Peyer's patch (tissue), 4 donors: Measurements from ENCODE around the gene MAPK4.

Experiments
- CTCF ChIP-seq, 6 experiments: fragments of 450-650 bp in 4 of 6; fragments of 200-600 bp in 2 of 6; sonication (generic) in 1 of 6; IDR thresholded peaks; one replicate each; pipeline ENCODE4 v1.5.1; 2017 to 2019; ENCODE audit warnings: antibody characterized with exemption in 6 of 6, mild to moderate bottlenecking in 3 of 6, moderate library complexity in 1 of 6
- POLR2A ChIP-seq, 2 donors: fragments of 450-650 bp; IDR thresholded peaks; one replicate each; pipeline ENCODE4 v1.5.1; 2017; ENCODE audit warnings: antibody characterized with exemption in 2 of 2, mild to moderate bottlenecking in 2 of 2, moderate library complexity in 2 of 2

GRCh38 chr18:50518787-50519546 lies 40.9 kb upstream of the MAPK4 start:
- TF ChIP-seq CTCF (IDR thresholded peaks at IDR 0.05) = no peak
- TF ChIP-seq POLR2A (IDR thresholded peaks at IDR 0.05) = no peak
